ENCODE measurements around the gene THTPA. TPM values are rescaled to one million over a fixed set of nuclear protein-coding genes. Genes with fewer than 3 reads are reported as not detected.

THTPA gene
- total and polyA plus RNA-seq, 2 of the 13 experiments (the other 11 are each of a cell fraction or from before 2014, with no cell fraction given), result 7.4 to 8.7 TPM

DNA sequence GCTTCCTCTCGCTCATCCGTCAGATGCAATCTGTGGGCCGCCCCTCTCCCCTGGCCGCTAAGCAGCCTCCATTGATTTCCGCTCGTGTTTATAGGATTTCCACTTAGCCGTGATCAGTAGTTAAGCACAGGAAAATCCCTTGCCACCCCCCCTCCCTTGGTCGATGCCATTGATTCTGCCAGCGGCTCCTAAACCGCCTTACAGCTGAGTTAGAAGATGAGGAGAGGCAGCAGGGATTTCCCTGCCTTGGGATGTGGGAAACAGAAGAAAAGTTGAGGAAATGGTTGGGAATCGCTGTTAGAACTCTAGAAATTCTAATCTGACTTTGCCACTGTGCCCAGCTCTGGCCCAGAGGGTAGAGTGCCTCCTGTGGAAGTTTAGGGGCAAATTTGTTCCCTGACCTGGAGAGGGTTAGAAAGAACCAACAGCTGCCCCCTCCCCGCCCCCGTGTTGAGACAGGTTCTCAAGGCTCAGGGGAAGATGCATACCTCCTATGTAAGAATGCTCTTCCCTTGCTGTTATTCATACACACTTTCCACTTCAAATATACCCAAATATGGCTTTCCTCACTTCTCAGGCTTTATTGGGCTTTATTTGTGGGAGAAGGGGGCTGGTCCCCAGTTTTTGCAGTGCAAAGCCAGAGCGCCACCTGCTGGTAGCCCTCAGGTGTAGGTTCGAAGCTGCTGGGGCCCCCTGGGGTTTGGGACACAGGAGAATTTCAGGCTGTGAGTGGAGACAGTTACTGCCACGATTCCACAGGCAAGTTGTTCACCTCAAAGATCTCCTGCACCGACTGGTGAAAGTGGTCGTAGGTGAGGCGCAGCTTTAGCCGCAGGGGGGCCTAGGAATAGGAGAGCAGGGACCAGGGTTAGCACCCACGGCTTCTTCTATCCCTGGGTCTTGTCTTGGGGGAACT lies 3.2 kb downstream of the THTPA start (continued):
- TF ChIP-seq, protein P1, sequence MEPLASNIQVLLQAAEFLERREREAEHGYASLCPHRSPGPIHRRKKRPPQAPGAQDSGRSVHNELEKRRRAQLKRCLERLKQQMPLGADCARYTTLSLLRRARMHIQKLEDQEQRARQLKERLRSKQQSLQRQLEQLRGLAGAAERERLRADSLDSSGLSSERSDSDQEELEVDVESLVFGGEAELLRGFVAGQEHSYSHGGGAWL (CRISPR knock-in tag; IDR thresholded peaks at IDR 0.05), result peak; percentile 68; the same call in 1 of the 2 replicates
- TF ChIP-seq ZNF484 (CRISPR knock-in tag; IDR thresholded peaks at IDR 0.05; ENCODE audit: borderline replicate concordance, low read depth) (no peak), ZNF383 (CRISPR knock-in tag; IDR thresholded peaks at IDR 0.05; ENCODE audit: borderline replicate concordance) (no peak; the same call in 1 of the 2 replicates), SIX1 (CRISPR knock-in tag; IDR thresholded peaks at IDR 0.05; ENCODE audit: borderline replicate concordance) (no peak), CTCF (CRISPR knock-in tag; IDR thresholded peaks at IDR 0.05) (peak; percentile 99), ZNF816 (CRISPR knock-in tag; IDR thresholded peaks at IDR 0.05; ENCODE audit: borderline replicate concordance) (no peak), NR2F2 (IDR thresholded peaks at IDR 0.05; ENCODE audit: borderline replicate concordance, low read depth) (no peak), HNRNPH1 (optimal IDR thresholded peaks at IDR 0.05; ENCODE audit: low read depth, low read length) (no peak), AFF4 (CRISPR knock-in tag; IDR thresholded peaks at IDR 0.05) (no peak), MED1 (CRISPR knock-in tag; IDR thresholded peaks at IDR 0.05) (0 out of 2 replicates have a peak, but pooled peaks have one; percentile 23), ZSCAN29 (CRISPR knock-in tag; conservative IDR thresholded peaks at IDR 0.05) (no peak), EED (CRISPR knock-in tag; IDR thresholded peaks at IDR 0.05) (peak; percentile 73; the same call in 1 of the 2 replicates)
- TF ChIP-seq, protein P2, sequence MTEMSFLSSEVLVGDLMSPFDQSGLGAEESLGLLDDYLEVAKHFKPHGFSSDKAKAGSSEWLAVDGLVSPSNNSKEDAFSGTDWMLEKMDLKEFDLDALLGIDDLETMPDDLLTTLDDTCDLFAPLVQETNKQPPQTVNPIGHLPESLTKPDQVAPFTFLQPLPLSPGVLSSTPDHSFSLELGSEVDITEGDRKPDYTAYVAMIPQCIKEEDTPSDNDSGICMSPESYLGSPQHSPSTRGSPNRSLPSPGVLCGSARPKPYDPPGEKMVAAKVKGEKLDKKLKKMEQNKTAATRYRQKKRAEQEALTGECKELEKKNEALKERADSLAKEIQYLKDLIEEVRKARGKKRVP (CRISPR knock-in tag; IDR thresholded peaks at IDR 0.05), result no peak
- TF ChIP-seq, protein P3, sequence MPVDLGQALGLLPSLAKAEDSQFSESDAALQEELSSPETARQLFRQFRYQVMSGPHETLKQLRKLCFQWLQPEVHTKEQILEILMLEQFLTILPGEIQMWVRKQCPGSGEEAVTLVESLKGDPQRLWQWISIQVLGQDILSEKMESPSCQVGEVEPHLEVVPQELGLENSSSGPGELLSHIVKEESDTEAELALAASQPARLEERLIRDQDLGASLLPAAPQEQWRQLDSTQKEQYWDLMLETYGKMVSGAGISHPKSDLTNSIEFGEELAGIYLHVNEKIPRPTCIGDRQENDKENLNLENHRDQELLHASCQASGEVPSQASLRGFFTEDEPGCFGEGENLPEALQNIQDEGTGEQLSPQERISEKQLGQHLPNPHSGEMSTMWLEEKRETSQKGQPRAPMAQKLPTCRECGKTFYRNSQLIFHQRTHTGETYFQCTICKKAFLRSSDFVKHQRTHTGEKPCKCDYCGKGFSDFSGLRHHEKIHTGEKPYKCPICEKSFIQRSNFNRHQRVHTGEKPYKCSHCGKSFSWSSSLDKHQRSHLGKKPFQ (CRISPR knock-in tag; IDR thresholded peaks at IDR 0.05; ENCODE audit: insufficient replicate concordance), result no peak
- TF ChIP-seq, protein P4, sequence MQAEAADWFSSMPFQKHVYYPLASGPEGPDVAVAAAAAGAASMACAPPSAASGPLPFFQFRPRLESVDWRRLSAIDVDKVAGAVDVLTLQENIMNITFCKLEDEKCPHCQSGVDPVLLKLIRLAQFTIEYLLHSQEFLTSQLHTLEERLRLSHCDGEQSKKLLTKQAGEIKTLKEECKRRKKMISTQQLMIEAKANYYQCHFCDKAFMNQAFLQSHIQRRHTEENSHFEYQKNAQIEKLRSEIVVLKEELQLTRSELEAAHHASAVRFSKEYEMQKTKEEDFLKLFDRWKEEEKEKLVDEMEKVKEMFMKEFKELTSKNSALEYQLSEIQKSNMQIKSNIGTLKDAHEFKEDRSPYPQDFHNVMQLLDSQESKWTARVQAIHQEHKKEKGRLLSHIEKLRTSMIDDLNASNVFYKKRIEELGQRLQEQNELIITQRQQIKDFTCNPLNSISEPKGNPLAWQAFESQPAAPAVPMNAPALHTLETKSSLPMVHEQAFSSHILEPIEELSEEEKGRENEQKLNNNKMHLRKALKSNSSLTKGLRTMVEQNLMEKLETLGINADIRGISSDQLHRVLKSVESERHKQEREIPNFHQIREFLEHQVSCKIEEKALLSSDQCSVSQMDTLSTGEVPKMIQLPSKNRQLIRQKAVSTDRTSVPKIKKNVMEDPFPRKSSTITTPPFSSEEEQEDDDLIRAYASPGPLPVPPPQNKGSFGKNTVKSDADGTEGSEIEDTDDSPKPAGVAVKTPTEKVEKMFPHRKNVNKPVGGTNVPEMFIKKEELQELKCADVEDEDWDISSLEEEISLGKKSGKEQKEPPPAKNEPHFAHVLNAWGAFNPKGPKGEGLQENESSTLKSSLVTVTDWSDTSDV (CRISPR knock-in tag; IDR thresholded peaks at IDR 0.05), result no peak

All from HepG2 (cell line).